Endometrial microvascular endothelial cells (primary cell): ENCODE results near the gene CBLB. TPM values are rescaled to one million over a fixed set of nuclear protein-coding genes. Genes with fewer than 3 reads are reported as not detected.
"Not testable (repeated sequence)": the region's sequence is repeated elsewhere in the genome, so short reads cannot be mapped to it uniquely, and the experiment has no call there.

Experiments used
- in situ Hi-C: cut with HindIII; loops from 2 replicates; pipeline ENCODE4 v1.10.0; 2017; ENCODE audit warnings: low sequenced_read_pairs, low pct_unique_long_range_greater_than_20kb; ENCODE audit errors: inconsistent ontology term
- total RNA-seq: library from RNA; depleted of rRNA; stranded (reverse); fragments of >200 nt; gene quantifications from one replicate; pipeline ENCODE4 v1.2.3, GENCODE V29; 2015; ENCODE audit errors: inconsistent ontology term

Gene CBLB
- total RNA-seq, 1 donor from 2014 or later: 12.4 TPM

DNA sequence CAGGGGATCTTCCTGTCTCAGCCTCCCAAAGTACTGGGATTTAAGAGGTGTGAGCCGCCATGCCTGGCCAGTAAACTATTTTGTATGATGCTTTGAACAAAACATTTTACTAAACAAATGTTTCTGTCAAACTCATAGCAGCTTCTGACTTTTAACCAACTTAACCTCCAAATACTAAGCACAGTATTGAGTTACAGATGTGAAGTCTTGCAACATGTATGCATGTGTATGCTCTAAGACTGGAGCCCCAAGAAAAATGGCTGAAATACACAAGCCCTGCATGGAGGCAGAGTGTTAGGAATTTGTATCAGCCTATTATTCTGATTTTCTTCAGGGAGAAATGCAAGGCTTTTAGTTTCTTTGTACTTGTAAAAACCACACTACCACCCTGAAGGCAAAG is 137.1 kb downstream of the CBLB start:
- in situ Hi-C loops: no loop called here

DNA sequence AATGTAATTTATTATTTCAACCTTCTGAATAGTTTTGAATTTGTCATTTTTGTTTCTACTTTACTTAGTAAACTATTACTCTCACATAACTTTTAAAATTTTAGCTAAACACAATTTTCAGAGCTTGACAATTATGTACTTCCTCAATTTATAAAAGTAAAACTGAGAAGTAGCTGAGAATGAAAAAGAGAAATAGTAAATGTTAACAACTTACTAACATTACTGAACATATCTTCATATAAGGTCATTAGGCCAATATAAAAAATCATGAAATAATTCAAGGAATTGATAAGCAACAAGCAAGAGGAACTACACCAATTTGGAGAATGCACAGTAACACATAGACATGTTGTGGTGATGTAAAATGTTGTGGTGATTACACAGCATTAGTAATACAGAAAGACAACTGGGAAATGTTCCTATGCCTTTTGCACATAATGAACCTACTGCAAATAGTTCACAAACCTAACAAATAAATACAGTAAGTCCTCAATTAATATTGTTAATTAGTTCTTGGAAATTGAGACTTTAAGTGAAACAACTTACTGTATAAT is 137.9 kb downstream of the CBLB start:
- in situ Hi-C loops: no loop called here

DNA sequence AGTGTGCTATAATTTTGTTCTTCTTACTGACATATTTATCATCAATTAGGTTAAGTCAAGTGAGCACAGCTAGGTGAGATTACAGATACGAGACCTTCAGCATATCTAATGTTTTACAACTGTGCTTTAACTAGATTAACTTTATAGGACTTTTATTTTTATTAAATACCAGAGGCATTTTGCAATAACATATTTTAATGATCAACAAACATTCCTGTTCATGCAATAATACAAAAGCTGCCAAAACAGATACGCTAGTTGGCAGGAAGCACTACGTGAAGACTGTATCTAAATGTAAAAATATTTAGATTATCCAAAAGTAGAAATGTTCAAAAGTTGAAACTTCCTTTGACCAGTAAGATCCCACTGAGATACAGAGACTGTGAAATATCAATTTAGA is 139.1 kb downstream of the CBLB start:
- in situ Hi-C loops: no loop called here

DNA sequence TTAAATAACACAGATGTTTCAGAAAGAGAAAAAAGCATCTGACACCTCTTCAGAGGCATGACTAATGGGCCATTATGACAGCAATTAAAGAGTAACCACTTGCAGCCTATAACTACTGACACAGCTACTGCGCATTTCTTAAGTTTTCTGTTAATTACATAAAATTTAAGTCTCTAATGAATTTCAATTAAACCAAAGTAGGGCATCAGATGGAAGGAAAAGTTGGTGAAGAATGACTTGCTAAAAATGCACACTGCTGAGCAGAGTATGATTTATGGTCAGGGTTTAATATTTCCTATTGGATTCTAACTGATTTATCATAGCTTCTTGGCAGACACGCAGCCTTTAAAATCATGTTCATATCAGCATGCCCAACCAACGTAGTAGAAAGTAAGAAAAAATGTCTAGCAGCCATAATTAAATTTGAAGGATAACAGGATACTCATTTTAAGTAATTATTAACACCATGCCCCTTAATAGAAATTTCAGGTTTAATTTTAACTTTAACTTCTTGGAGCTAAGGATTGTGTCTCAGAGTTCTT is 140.0 kb downstream of the CBLB start:
- in situ Hi-C loops: no loop called here

DNA sequence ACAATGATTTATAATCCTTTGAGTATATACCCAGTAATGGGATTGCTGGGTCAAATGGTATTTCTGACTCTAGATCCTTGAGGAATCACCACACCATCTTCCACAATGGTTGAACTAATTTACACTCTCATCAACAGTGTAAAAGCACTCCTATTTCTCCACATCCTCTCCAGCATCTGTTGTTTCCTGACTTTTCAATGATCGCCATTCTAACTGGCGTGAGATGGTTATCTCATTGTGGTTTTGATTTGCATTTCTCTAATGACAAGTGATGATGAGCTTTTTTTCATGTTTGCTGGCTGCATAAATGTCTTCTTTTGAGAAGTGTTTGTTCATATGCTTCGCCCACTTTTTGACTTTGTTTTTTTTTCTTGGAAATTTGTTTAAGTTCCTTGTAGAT is 141.8 kb downstream of the CBLB start:
- in situ Hi-C loops: not testable (repeated sequence)

DNA sequence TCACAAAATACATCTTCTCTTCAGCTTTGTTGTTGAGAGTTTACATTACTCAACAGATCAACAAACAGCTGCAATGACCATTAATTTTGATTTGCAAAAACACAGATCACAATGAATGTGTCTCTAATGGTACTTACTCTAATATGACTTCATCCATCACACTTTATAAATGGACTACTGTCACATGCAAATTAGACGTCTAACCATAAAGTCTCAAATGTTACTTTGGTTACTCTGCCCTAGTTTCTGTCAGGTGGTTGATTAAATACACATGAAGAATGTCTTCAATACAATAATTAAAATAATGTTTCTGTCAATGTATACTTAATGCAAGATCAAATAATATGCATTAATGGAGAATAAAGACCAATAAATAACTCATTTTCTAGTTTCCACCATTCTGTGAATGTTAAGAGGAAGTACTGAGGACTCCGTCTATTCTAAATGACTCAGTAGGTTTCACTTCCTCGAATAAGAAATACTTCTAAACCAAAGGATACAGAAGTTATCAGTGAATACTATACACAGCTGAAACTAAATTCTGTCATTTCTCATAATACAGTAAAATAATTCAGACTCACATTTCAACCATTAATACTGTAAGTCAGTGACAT is 145.8 kb downstream of the CBLB start:
- in situ Hi-C loops: no loop called here

DNA sequence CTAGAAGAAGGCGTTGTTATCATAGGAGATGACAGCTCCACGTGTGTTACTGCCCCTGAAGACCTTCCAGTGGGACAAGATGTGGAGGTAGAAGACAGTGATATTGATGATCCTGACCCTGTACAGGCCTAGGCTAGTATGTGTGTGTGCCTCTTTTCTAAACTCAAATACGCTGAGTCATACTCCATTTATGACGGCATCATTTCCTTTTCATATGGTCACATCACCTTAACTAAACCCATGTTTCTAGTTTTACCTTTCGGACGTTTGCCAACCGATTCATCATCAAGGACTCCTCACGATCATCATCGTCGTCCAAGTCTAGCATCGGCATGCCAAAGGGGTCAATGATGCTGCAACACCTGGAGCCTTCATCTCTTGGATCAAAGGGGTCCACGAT is 149.0 kb downstream of the CBLB start:
- in situ Hi-C loops: no loop called here

DNA sequence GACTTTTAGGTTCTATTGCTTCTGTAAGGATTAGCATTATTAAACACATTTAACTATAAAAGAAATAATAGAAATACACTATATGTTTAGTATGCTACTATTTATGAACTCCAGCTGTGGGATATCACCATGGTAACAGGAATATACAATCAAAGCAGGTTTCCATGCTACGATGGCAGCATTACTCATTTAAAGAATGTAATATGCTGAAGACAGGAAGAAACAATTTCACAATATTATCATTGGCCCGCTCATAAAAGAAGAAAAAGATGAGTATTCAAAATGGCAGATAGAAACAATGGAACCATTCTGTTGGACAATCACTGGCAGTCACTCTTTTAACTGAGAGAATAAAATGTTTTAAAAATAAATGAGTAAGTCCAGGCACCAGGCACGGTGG is 153.4 kb downstream of the CBLB start:
- in situ Hi-C loops: no loop called here

DNA sequence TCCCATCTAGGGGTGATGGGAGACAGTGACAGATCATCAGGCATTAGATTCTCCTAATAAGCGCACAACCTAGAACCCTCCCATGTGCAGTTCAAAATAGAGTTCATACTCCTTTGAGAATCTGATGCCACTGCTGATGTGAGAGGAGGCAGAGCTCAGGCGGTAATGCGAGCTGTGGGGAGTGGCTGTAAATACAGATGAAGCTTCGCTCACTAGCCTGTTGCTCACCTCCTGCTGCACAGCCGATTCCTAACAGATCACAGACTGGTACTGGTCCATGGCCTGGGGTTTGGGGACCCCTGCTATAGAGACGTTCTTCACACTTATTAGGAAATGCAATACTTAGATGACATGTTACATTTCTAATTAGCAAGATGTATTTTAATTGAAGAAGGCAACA is 154.4 kb downstream of the CBLB start:
- in situ Hi-C loops: no loop called here

DNA sequence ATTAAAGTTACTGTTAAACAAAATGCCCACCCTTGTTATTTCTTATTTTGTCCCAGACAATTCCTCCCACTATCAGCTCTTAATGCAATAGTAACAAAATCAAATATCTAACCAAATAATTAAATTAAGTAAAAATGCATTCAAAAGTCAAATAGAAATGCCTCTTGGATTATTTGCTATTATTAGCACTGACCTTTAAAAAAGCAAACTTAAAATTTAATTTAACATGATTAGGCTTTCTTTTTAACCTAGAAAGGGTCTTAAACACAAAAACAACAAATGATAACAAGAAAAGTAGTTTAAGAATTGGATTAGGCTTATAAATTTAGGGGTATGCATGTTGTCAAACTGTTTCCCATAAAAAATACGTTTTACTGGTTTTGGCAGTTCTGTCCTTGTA is 159.8 kb downstream of the CBLB start:
- in situ Hi-C loops: no loop called here

DNA sequence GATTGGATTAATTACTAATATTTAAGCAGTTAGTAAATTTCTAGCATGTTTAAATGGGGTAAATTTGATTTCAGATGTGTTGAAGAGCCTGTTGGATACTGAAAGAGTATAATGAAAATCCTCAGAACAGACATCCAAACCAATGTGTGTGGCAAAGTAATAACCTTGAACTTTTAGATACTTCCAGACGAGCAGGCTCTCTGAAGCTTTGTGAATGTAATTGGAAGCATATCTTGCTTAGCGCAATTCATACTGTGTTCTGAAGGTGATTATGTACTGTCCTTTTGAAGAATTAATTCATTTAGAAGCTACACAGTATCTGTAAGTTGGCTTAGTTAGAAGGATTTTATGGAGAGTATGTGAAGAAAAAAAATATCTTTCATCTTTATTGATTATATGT is 161.8 kb downstream of the CBLB start:
- in situ Hi-C loops: no loop called here

DNA sequence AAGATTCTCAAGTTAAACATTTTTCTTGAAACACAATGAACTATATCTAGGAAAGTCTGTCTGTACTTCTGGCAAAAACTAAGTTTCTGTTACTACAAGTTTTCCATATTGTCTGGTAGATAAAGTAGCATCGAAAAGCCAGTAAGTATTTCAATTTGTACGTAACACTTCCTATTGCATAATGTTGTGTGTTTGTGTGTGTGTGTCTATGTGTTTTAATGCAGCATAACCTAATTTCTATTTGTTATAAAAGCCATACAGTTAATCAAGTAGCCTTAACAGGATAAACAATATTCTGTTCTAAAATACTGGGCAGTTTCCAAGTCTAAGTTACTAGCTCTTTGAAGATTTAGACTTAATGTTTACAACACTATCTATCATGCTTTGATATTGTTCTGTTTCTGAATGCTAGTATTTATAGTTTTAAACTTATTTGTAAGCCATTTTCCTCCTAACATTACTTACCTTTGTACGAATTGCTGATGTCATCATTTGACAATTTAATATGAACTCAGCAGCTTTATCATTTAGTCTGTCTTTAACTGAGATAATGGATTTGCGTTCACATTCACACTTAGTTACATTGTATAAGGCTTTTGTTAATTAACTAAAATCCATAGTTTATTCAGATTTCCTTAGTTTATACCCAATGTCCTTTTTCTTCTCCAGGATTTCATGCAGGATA is 163.9 kb downstream of the CBLB start:
- in situ Hi-C loops: no loop called here

DNA sequence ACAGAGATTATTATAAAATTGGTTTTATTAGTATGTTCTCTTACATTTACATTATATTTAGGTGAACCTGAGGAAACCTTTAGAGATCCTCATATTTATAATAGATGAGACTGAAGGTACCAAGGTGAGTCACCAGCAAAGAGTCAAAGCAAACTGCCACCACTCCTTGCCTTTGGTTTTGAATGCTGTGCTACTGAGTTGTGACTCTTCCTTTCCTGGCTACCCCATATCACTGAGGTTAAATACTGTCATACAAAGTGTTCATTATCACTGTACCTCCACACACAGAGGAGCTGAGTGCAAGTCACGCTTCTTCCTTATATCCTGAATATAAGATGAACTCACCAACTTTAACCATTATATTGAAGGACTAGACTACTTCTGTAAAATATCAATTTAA is 168.2 kb downstream of the CBLB start:
- in situ Hi-C loops: no loop called here

DNA sequence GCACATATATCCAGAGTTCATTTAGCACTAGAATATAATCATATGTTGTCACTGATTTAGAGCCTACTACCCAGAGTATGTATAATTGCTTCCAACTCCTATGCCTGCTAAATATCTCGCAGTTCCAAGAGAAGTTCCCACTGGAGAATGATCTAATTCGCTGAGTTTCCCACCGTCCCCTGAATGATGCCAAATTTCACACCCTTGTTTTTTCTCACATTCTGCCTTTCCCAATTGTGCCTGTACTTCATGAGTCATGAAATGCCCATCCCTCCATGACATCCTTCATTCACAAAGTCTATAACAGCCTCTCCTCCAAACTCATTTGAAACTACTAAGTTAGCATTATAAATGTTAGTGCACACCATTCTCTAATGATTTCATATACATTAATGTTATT is 177.2 kb downstream of the CBLB start:
- in situ Hi-C loops: no loop called here

DNA sequence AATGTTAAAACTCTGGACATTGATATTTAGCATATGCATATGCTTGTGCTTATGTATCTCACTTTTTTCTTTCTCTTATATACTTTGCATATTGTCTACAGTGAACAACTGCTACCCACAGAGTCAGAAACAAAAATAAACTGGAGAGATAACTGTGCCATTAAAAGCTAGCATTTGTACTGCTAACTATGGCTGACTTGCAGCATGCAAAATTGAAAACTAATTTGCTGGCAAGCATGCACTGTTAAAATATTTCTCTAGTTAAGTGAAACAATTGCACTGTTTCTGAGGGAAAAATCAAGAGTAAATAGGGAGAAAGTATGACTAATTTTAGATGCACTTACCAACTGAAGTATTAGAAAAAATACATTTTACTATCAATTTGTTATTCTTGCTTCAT is 177.8 kb downstream of the CBLB start:
- in situ Hi-C loops: no loop called here

DNA sequence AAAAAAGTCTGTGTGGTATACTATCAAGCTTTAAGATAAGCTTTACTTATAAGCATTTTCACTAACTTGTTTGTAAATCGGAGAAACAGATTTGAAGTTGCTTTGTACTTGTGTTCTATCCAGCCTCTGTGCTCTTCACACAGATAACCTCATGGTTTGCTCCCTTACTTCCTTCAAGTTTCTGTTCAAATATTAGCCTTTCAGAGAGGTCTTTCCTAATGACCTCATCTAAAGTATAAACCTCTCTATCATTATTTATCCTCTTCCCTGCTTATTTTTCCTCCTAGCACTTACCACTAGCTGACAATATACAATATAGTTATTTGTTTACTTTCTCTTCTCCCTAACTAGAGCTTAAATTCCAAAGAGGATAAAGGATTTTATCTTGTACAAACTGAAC is 180.0 kb downstream of the CBLB start:
- in situ Hi-C loops: no loop called here

DNA sequence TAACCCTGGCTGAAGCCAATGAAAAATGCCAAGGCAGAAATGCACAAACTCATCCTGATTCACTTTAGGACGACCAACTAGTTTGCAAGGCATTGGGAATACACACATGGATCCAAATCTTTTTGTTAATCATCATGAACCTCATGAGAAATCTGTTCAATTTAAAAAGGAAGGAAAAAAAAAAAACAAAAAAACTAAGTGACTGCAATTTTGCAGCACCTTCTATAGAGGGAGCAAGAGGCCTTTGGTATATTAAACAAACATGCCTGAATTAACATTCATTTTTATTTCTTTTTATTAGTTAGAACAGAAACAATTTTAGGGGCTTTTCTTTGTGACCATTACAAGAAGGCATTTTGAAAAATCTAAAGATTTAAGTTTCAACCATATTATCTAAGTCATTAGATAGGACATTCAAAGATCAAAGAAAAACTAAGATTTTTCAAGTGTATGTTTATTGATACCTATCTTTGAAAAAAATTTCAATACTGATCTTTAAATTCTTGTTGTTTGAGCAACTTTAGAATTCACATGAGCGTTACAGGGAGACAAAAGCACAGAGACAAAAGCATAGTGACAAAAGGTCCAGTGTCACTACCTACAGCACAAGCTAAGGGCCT is 182.4 kb downstream of the CBLB start:
- in situ Hi-C loops: no loop called here

DNA sequence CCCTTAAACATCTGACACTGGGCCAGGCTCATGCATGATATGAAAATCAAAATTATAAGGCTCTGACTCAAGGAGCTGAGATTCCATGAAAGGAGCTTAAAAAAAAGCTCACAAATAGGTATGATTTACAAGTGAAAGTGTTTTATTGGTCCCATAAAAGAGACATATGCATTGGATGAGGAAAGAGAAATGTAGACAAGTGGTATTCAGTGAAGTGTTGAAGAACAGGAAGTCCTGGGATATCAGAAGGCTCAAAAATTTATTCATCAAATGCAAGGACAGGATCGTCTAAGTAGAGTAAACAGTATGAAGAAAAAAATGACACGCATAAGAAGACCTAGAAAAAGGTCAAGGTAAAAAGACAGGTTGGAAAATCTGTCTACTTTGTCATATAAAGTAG is 188.9 kb downstream of the CBLB start:
- in situ Hi-C loops: no loop called here

DNA sequence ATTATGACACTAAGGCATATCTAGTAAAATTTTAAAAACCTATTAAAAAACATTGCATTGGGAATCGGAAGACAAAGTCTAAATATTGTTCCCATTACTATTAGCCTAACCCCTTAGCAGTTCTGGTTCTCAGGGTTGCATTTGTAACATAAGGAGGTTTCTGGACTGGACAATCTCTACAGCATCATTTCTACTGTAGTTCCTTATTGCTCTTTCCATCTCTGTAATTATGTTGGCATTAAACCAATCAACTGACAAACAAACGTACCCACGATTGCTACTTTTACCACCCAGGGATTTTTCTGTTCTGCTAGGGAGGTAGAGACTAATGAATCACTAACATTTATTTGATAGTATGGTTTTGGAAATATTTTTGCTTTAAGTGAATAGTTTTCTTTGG is 190.8 kb downstream of the CBLB start:
- in situ Hi-C loops: no loop called here
